ENCODE results near the gene CCL25.
"Not testable (repeated sequence)": the region's sequence is repeated elsewhere in the genome, so short reads cannot be mapped to it uniquely, and the experiment has no call there.

The CCL25 gene

DNA sequence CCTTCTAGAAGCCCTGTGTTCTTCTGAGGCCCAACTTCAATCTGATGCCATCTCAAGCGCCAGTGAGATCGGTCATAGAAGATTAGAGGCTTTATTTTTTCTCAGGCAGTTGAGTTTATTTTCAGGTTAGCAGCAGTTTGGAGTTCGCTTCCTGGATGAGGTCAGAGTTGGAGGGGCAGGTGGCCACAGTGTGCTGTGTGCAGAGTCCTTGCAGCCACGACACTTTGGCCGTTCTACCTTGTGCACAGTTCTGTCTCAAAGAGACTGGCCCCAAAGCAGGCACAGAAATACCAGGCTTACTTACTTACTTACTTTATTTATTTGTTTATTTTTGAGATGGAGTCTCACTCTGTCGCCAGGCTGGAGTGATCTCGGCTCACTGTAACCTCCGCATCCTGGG is 31.2 kb upstream of the CCL25 start:
- DNase-seq (ENCODE audit: low read depth), result no peak
- no peak for TF ChIP-seq CTCF (conservative IDR thresholded peaks at IDR 0.05; ENCODE audit: control insufficient read depth, insufficient read depth, low read depth, low read length)
- no peak overlapping the region for H3K4me3 ChIP-seq (ENCODE audit: control insufficient read depth, low read depth, low read length)

- no peak for DNase-seq (ENCODE audit: low read depth)
- TF ChIP-seq CTCF (conservative IDR thresholded peaks at IDR 0.05; ENCODE audit: control insufficient read depth, insufficient read depth, low read depth, low read length), result no peak
Measured at GRCh38 chr19:8022275-8022674, 30.3 kb upstream of the CCL25 start.

GRCh38 chr19:8023371-8023770 is 29.2 kb upstream of the CCL25 start:
- no peak for TF ChIP-seq CTCF (conservative IDR thresholded peaks at IDR 0.05; ENCODE audit: control insufficient read depth, insufficient read depth, low read depth, low read length)
- no peak overlapping the region for H3K4me3 ChIP-seq (ENCODE audit: control insufficient read depth, low read depth, low read length)
- no peak for DNase-seq (ENCODE audit: low read depth)

More at GRCh38 chr19:8022275-8022674, 30.3 kb upstream of the CCL25 start:
- H3K4me3 ChIP-seq (ENCODE audit: control insufficient read depth, low read depth, low read length), result no peak overlapping the region

DNA sequence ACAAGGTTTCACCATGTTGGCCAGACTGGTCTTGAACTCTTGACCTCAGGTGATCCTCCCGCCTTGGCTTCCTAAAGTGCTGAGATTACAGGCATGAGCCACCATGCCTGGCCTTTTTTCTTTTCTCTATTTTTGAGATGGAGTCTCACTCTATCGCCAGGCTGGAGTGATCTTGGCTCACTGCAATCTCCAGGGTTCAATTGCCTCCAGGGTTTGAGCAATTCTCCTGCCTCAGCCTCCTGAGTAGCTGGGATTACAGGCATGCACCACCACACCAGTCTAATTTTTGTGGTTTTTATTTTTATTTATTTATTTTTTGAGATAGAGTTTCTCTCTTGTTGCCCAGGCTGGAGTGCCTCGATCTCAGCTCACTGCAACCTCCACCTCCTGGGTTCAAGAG is 28.3 kb upstream of the CCL25 start:
- DNase-seq (ENCODE audit: low read depth); H3K4me3 ChIP-seq (ENCODE audit: control insufficient read depth, low read depth, low read length): not testable (repeated sequence)

- DNase-seq (ENCODE audit: low read depth), result no peak
- H3K4me3 ChIP-seq (ENCODE audit: control insufficient read depth, low read depth, low read length), result no peak overlapping the region
- no peak for TF ChIP-seq CTCF (conservative IDR thresholded peaks at IDR 0.05; ENCODE audit: control insufficient read depth, insufficient read depth, low read depth, low read length)
Measured at GRCh38 chr19:8025316-8025715, 27.2 kb upstream of the CCL25 start.

- no peak overlapping the region for H3K4me3 ChIP-seq (ENCODE audit: control insufficient read depth, low read depth, low read length)
- peak; percentile 51 for DNase-seq (ENCODE audit: low read depth)
- TF ChIP-seq CTCF (conservative IDR thresholded peaks at IDR 0.05; ENCODE audit: control insufficient read depth, insufficient read depth, low read depth, low read length), result no peak
Measured at GRCh38 chr19:8028951-8029491, 23.5 kb upstream of the CCL25 start.

- H3K4me3 ChIP-seq (ENCODE audit: control insufficient read depth, low read depth, low read length), result no peak overlapping the region
- no peak for TF ChIP-seq CTCF (conservative IDR thresholded peaks at IDR 0.05; ENCODE audit: control insufficient read depth, insufficient read depth, low read depth, low read length)
- DNase-seq (ENCODE audit: low read depth), result no peak
Measured at GRCh38 chr19:8030960-8031359, 21.6 kb upstream of the CCL25 start.

- not testable (repeated sequence) for H3K4me3 ChIP-seq (ENCODE audit: control insufficient read depth, low read depth, low read length); DNase-seq (ENCODE audit: low read depth)
Measured at GRCh38 chr19:8033287-8034177, 19.0 kb upstream of the CCL25 start.
